Activated gamma-delta T cell (primary cell): ENCODE data around the gene TM9SF3.

Experiments
- DNase-seq: peaks from one replicate; lab custom pipeline; 2025; lab: John Stamatoyannopoulos, UW
- total RNA-seq, 2 donors: gene quantifications; one replicate each; lab custom pipeline; 2026; lab: John Stamatoyannopoulos, UW

TM9SF3 gene
- total RNA-seq, result 236 to 261 reads per million in 2 donors

DNA sequence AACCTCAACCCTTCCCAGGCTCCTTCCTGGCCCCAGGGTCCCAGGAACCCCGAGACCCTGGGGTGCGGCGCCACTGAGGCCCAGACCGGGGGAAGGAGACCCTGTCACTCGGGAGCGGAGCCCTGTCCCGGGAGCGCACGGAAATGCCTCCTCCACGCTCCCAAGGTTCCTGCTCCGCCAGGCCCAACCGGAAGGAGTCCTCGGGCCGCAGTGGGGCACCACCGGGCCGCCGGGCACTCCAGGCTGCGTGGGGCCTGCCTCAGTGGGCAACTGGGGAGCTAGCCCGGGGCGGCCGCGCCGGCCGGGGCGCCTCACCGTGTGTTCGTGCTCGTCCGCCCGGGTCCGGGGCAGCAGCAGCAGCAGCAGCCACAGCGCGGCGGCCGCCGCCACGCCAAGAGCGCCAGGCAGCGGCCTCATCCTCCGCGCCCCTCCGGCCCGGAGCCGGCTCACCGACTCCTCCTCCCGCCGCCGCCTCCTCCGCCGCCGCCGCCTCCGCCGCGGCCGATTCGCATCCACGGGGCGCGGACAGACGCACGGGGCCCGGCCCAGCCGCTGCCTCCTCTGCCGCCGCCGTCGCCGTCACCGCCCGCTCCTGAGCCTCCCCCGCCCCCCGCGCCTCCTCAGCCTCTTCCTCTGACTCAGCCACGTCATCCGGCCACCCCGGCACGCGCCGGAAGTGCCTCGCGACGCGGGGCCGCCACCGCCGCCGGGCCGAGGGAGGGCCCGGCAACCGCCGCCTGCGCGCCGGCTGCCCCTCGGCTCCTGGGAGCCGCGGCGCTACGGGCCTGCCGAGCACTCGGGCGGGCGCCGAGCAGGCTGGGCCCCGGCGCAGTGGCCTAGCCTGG is at the start of gene TM9SF3:
Gene TM9SF3 (minus strand): TSS at position 594 of the 845 bp plus-strand sequence. CDS start 177 bp downstream, at position 417.
- DNase-seq, result peak; percentile 94

DNA sequence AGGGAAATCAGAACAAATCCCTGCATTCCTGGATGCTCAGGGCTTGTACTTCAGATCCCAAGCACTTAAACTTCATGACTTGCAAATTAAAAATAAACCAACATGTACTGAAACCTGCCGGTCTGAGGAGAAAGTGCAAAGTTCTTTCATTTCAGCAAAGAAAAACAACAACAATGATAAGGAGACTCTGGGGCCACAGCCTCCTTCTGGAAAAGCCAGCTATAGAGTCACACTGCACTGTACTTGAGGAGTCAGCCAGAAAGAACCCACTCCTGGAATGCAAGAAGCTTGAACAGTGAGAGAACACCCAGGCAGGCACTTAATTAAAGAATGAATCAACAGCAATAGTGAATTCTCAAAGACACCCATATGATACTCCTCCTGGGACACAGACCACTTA is 49.7 kb upstream of the TM9SF3 start:
- no peak for DNase-seq

DNA sequence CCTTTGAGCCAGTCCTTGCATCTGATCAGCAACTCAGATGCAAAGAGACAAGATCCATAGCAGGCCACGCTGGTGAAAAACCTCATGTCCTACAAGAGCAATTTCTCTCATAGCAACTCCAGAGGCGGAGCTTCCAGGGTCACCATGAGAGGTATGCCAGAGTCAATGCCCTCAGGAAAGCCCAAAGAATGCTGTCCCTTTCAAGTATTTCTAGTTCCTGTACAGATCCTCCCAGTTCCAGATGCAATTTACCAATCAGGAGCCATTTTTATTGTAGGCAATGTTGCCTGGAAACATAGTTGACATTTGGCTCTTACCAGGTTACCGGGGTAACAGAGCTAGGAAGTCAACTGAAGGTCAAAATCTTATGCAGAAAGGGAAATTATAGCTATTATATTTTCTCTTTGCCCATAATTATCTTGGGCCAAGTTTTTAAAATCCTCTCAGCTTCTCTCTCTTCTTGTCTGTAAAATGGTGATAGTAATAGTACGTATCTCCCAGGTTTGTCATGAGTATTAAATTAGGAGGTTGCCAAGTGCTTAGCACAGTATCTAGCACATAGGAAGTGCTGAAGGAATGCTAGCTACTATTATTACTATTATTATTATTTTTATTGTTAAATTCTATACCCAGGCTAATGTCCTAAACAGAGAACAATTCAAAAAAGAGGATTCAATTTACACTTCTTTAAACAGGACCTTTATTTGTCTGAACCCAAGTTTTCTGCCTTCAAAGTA is 46.3 kb upstream of the TM9SF3 start:
- no peak for DNase-seq

GRCh38 chr10:96627292-96627691 is 40.5 kb upstream of the TM9SF3 start:
- no peak for DNase-seq

- DNase-seq, result no peak
These were observed 40.0 kb upstream of the TM9SF3 start for GRCh38 chr10:96626795-96627194.

- no peak for DNase-seq
These were observed 38.4 kb upstream of the TM9SF3 start for GRCh38 chr10:96625173-96625572.

DNA sequence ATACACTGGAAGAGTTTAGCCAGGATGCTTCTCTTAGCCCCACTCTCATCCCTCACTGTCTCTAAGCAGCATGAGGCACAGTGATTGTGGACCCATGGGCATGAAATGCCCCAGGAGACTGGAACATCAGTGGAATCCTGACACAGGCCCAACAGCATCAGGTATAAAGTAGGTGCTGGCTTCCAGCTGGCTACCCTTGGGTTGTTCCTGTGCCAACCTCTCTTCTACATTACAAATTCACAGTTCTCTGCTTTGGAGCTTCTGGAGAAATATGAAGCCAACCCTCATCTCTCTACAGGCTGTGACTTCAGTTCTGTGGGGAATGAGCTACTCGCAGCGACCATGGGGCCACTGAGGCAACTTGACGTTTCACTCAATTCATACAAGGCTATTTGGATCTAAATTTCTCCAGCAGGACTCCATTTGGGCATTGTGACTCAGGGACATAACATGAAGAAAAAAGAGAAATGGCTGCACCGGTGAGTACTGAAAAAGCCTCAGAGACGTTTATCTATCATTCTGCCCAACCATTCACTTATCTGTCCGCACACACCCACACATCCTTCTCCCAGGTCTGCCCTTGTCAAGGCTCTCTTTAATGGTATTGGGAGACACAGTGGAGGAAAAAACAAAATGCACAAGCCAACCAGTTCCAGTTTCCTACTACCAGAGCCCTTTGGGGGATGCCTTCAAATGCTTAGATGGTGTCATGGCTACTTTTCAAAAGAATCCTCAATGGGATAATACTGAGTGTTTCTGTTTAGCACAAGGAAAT is 35.4 kb upstream of the TM9SF3 start:
- no peak for DNase-seq

DNA sequence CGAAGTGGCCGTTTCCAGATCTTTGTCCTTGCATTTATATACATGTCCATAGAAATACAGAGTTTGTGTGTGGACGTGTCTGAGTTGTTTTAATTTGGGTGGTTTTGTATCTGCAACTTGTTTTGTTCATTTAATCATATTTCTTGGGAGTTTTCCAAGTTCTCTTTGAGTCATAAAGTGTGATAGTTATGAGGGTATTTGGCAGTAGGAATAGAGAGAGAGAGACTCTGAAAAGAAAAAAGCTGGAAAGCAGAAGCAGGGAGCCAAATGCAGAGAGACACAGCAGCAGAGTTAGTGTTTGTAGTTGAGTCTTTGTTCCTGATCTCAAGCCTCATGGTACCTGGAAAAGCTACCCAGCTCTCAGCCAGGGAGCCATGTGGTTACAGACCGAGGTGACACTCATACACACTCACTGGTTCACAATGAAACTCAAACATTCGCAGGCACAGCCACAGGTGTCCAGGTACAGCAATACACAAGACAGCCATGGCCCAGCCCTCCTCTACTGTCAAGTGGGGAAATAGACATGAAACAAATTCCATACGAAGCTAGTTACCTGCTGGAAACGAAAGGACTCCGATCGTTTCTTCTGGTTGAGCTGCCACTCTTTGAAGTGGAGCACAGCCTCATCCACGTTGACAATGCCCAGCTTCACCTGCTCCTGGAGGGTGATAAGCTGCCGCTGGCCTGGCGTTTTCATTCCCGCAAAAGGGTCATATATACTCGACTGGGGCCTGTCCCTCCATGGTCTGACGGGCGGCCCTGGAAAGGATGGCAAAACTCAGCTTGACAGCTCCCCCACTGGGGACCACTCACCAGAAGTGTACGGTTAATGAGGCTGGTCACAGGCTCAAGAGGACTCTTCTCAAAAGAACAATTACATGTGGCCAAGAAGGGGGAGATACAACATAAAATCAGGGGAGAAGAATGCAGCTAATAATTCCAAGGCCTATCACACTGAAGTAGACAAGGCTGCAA is 33.3 kb upstream of the TM9SF3 start:
- DNase-seq, result no peak

- DNase-seq, result no peak
These were observed 32.3 kb upstream of the TM9SF3 start for GRCh38 chr10:96619120-96619519.

DNA sequence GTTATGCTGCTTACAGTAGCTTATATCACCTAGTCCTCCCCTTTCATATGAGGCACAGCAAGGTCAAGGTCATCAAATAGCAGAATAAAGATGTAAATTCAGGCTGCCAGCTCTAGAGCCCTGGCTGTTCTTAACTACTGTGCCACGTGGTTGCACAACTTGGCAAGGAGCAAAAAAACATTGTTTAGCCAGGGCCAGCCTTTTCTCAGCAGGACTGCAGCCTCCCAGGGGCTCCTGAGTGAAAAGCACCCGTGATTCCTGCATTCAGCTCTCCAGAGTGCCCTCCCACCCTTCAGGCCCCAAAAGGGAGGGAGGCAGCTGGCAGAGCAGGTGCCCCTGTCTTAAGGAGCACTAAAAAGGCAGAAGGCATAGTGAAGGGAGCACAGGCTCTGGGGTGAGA is 31.8 kb upstream of the TM9SF3 start:
- DNase-seq, result no peak

- no peak for DNase-seq
These were observed 30.1 kb upstream of the TM9SF3 start for GRCh38 chr10:96616961-96617360.

DNA sequence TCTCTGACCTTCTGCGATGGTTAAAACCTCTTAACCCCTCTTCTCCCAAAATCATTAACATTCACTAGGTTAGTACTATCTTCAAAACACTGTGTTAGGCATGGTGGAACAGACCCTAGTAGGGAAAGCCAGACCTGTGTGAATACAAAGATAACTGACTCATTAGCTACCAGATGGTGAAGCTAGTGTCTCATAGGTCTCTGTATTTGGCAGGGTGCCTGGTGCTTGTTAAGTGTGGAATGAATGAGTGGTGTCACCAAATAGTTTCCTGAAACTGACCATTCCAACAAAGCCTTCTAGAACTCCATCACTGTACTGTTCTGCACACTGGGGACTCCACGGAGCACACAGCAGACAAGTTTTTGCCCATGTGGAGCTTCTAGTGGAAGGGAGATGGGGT is 27.7 kb upstream of the TM9SF3 start:
- no peak for DNase-seq

GRCh38 chr10:96613576-96613975 is 26.8 kb upstream of the TM9SF3 start:
- no peak for DNase-seq

DNA sequence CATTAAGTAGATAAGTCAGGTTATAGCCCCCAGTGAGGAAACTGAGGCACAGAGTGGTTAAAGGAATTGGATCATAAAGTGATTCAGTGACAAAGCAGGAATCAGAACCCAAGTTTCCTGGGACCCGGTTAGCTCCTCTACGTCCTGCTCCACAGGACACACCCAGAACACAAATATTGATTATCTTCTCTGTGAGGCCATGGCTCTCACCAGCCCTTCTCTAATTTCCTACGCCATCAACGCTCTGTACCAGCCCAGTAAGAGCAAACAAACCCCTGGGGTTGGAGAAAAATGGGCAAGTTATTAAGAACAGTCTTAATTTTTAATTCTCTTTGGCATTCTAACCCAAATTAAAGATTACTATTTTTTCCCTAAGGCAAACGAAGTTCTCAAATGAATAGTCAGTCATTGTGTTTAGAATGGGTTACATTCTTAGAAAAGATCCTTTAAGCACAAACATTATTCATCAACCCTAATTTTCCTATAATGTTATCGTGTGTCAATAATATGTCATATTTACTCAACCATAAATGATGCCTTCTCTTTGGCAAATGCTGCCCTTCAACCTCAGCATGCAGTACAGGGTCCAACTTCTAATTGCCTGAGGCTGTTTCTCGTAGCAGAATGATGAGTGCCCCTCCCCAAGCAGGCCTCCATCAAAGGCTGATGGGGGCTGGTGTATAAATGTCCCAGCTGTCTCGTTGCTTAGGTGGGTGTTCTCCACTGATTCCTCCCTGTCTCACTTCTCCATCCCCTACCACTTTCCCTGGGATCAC is 25.4 kb upstream of the TM9SF3 start:
- no peak for DNase-seq

DNA sequence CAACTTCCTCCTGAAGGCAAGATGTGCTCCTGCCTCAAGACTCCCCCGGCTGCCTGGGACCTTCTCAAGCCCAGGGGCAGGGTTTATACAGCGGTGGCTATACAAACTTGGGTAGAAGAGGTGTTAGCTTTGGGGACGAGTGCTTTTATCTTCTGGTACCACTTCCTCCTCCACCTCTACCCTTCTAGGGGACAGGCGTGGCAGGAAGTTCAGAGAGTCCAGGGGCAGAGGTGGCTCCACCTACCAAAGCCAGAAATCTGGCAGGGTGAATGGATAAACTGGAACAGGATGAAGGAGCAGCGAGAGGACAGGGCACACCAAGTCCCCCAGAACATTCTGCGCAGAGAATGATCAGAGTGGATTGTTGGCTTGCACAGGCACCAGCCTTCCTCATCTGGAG is 24.0 kb upstream of the TM9SF3 start:
- DNase-seq, result no peak

DNA sequence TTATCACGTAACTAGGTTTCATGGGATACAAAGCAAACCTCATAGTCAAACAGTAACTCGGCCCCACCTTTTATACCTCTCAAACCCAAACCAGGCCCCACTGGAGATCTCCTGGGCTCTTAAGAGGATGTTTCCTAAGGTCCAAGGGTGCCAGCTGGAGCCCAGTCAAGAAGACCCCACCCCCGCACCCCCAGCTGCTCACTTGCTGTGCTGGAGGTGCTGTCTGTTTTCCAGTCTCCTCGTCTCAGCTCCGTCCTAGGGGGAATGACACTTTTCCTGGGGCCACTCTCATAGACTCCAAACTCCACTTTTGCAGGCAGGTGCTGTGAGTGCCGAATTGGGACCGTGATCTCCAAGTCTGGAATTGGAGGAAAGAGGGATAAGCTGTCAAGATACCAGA is 22.7 kb upstream of the TM9SF3 start:
- no peak for DNase-seq

GRCh38 chr10:96608805-96609204 is 22.0 kb upstream of the TM9SF3 start:
- no peak for DNase-seq

DNA sequence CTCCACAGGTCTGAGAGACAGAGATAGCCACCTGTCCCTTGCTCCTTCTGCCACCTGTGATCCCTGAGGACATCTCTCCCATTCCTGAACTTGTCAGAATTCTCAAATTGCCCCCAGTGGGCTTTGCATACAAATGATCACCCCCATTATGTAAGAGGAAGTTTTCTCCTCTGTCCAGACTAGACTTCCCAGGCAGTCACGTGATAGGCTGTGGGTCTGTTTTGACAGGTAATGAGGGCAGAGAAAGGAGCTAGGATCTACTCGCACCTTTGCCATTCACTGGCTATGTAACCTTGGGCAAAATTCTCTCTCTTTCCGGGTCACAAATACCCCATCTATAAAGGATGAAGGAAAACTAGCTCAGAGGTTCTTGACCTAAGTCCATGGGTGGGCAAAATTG is 21.4 kb upstream of the TM9SF3 start:
- DNase-seq, result no peak

DNA sequence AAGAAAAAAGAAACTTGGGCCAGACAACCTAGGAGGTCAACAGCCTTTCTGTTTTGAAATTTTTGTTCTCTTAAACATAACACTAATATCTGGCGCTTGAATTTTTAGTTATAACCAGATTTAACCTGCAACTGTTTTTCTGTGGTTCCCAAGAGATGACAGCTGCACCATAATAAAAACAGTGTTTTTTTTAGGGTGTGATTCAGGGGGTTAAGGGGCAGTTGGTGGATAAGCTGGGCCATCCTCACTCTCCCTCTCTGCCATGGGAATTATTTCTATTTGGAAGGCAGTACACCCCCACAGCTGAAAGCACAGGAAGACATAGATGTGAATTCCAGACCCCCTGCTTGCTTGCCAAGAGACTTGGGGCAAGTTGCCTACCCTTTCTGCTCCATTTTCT is 20.1 kb upstream of the TM9SF3 start:
- no peak for DNase-seq

GRCh38 chr10:96606216-96606615 is 19.4 kb upstream of the TM9SF3 start:
- no peak for DNase-seq
